Measurements from ENCODE around the gene PLD5. TPM values are rescaled to one million over a fixed set of nuclear protein-coding genes. Genes with fewer than 3 reads are reported as not detected.
"Not testable (repeated sequence)": the region's sequence is repeated elsewhere in the genome, so short reads cannot be mapped to it uniquely, and the experiment has no call there.

The PLD5 gene
- total RNA-seq, 1 donor from 2014 or later, result not detected

GRCh38 chr1:242489545-242489944, 35.0 kb downstream of the PLD5 start:
- DNase-seq (ENCODE audit: low read depth in 2 of 2), result no peak

GRCh38 chr1:242477944-242478343, 46.6 kb downstream of the PLD5 start:
- no peak for DNase-seq (ENCODE audit: low read depth in 2 of 2)

GRCh38 chr1:242470774-242471173, 53.7 kb downstream of the PLD5 start:
- no peak for DNase-seq (ENCODE audit: low read depth in 2 of 2)

GRCh38 chr1:242468784-242469183, 55.7 kb downstream of the PLD5 start:
- no peak for DNase-seq (ENCODE audit: low read depth in 2 of 2)

- DNase-seq (ENCODE audit: low read depth in 2 of 2), result peak; percentile 49 to 57
These were observed 56.8 kb downstream of the PLD5 start for GRCh38 chr1:242467556-242468145.

- DNase-seq (ENCODE audit: low read depth in 2 of 2), result no peak
These were observed 61.6 kb downstream of the PLD5 start for GRCh38 chr1:242462867-242463266.

- not testable (repeated sequence) for DNase-seq (ENCODE audit: low read depth in 2 of 2)
These were observed 64.8 kb downstream of the PLD5 start for GRCh38 chr1:242459740-242460139.

- DNase-seq (ENCODE audit: low read depth in 2 of 2), result no peak
These were observed 67.7 kb downstream of the PLD5 start for GRCh38 chr1:242456726-242457269.

GRCh38 chr1:242455052-242455361, 69.5 kb downstream of the PLD5 start:
- DNase-seq (ENCODE audit: low read depth in 2 of 2), result no peak

- peak; percentile 50 to 58 for DNase-seq (ENCODE audit: low read depth in 2 of 2)
These were observed 70.0 kb downstream of the PLD5 start for GRCh38 chr1:242454262-242455051.

- no peak for DNase-seq (ENCODE audit: low read depth in 2 of 2)
These were observed 71.9 kb downstream of the PLD5 start for GRCh38 chr1:242452573-242452972.

GRCh38 chr1:242449661-242450060, 74.8 kb downstream of the PLD5 start:
- DNase-seq (ENCODE audit: low read depth in 2 of 2), result no peak

- DNase-seq (ENCODE audit: low read depth in 2 of 2), result no peak
These were observed 75.4 kb downstream of the PLD5 start for GRCh38 chr1:242448910-242449645.

GRCh38 chr1:242447689-242448088, 76.8 kb downstream of the PLD5 start:
- DNase-seq (ENCODE audit: low read depth in 2 of 2), result no peak

- no peak for DNase-seq (ENCODE audit: low read depth in 2 of 2)
These were observed 83.7 kb downstream of the PLD5 start for GRCh38 chr1:242440757-242441156.

- no peak for DNase-seq (ENCODE audit: low read depth in 2 of 2)
These were observed 89.3 kb downstream of the PLD5 start for GRCh38 chr1:242435200-242435599.

- DNase-seq (ENCODE audit: low read depth in 2 of 2), result no peak
These were observed 91.9 kb downstream of the PLD5 start for GRCh38 chr1:242432491-242433095.

GRCh38 chr1:242431786-242432185, 92.7 kb downstream of the PLD5 start:
- no peak for DNase-seq (ENCODE audit: low read depth in 2 of 2)

GRCh38 chr1:242430956-242431355, 93.5 kb downstream of the PLD5 start:
- DNase-seq (ENCODE audit: low read depth in 2 of 2), result no peak

- no peak for DNase-seq (ENCODE audit: low read depth in 2 of 2)
These were observed 95.9 kb downstream of the PLD5 start for GRCh38 chr1:242428399-242429190.

- DNase-seq (ENCODE audit: low read depth in 2 of 2), result no peak
These were observed 97.0 kb downstream of the PLD5 start for GRCh38 chr1:242427519-242427918.
